Progenitor cell of endocrine pancreas (in vitro differentiated cells): ENCODE data around the gene CACNA1F. TPM values are rescaled to one million over a fixed set of nuclear protein-coding genes. Genes with fewer than 3 reads are reported as not detected.

Experiments
- DNase-seq: peaks from one replicate; pipeline ENCODE4 v3.0.0; 2021; ENCODE audit warnings: low spot score; ENCODE audit not compliant: unreplicated experiment
- H3K27ac Mint-ChIP-seq: 2 replicates; pipeline ENCODE4 v1.8.0; 2021; ENCODE audit warnings: mild to moderate bottlenecking, moderate library complexity, mixed read lengths
- H3K27me3 Mint-ChIP-seq: 2 replicates; pipeline ENCODE4 v1.8.0; 2021; ENCODE audit warnings: mixed read lengths
- H3K36me3 Mint-ChIP-seq: 2 replicates; pipeline ENCODE4 v1.8.0; 2022; ENCODE audit warnings: mixed read lengths; ENCODE audit not compliant: insufficient read depth
- H3K4me1 Mint-ChIP-seq: 2 replicates; pipeline ENCODE4 v1.8.0; 2021; ENCODE audit warnings: low read depth, mixed read lengths
- H3K4me3 Mint-ChIP-seq: 2 replicates; pipeline ENCODE4 v1.8.0; 2021; ENCODE audit warnings: low read depth, mild to moderate bottlenecking, moderate library complexity, mixed read lengths
- H3K9me3 Mint-ChIP-seq: 2 replicates; pipeline ENCODE4 v1.8.0; 2021; ENCODE audit warnings: low read depth, mixed read lengths
- CTCF ChIP-seq: fragments of 200-600 bp; sonication (generic); IDR thresholded peaks from one replicate; pipeline ENCODE4 v1.5.0; 2021; ENCODE audit warnings: antibody characterized with exemption, mild to moderate bottlenecking; ENCODE audit not compliant: unreplicated experiment
- total RNA-seq: library from RNA; stranded (reverse); gene quantifications from 2 replicates; pipeline ENCODE4 v1.2.1, GENCODE V29; 2021

The CACNA1F gene
- total RNA-seq, 1 donor from 2014 or later: 0.19 TPM

DNA sequence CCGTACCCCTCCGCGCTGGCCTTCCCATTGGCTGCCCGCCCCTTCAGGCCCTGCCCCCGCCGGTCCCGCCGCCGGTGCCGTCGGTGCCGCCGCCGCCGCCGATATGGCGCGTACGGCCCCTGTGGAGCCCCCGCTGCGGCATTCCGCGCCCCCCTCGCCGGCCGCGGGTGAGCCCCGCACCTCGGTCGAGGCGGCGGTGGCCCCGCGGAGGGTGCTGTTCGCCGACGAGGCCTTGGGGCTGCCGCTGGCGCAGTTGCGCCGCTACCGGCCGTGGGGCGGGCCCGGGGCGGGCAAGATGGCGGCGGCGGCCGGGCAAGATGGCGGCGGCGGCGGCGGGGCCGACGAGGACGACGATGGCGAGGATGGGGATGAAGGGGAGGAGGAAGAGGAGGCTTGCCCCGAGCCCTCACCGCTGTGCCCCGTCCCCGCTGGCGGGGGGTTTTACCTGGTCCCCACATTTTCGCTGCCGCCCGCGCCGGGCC lies 36.7 kb upstream of the CACNA1F start, which contains the start of gene PPP1R3F:
PPP1R3F (plus strand) TSS at position 27 of the 482 bp plus-strand sequence; CDS start at position 104, 77 bp downstream.
- H3K27me3 Mint-ChIP-seq: no peaks in the 10 kb centered on the region
- H3K9me3 Mint-ChIP-seq: peaks cover 17% of the 10 kb centered on the region
- DNase-seq: peak; percentile 78
- TF ChIP-seq CTCF: no peak
- H3K4me1 Mint-ChIP-seq: peaks cover 19% of the 10 kb centered on the region
- H3K36me3 Mint-ChIP-seq: peaks cover 7% of the 10 kb centered on the region
- peak within 1 kb of the TSS; percentile 100 for H3K27ac Mint-ChIP-seq
- H3K4me3 Mint-ChIP-seq: peak within 1 kb of the TSS; percentile 94

DNA sequence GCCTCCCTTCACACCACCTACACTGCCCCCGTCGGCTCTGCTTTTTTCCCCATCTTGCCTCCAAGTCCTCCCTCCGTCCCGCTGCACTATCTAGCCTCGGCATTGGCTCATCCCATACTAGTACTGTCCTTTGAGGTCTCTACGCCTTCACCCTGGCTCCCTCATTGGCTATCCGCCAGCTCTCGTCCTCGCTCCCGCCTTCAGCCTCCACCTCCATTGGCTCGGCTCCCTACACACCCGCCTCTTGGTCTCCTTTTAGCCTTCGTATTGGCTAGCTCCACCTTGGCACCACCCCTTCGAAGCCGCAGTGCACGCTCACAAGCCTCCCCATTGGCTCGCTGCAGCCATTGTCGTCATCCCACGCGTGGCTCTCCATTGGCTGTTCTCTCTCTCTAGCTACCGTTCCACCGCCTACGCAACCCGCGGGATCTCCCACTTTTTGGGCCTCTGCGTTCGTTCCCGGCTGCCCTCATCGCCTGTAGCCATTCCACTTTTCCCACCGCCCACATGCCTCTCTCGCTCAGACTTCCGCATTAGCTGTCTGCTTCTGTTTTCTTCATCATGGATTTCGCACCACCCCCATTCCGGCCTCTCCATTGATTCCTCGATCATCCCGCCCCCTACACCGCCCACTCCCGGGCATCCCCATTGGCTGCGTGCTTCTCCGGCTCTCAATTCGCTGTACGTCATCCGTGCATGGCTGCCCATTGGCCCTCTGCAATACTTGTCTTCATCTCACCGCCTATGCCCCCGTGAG lies 36.0 kb upstream of the CACNA1F start:
- TF ChIP-seq CTCF: no peak
- peaks cover 17% of the 10 kb centered on the region for H3K4me1 Mint-ChIP-seq
- H3K27ac Mint-ChIP-seq: peak overlapping the region; percentile 100
- H3K27me3 Mint-ChIP-seq: no peaks in the 10 kb centered on the region
- H3K36me3 Mint-ChIP-seq: peaks cover 5% of the 10 kb centered on the region
- H3K9me3 Mint-ChIP-seq: peaks cover 15% of the 10 kb centered on the region
- DNase-seq: peak; percentile 74
- H3K4me3 Mint-ChIP-seq: peak overlapping the region; percentile 94

GRCh38 chrX:49268702-49269009 lies 35.5 kb upstream of the CACNA1F start:
- DNase-seq: no peak
- TF ChIP-seq CTCF: no peak
- Mint-ChIP-seq H3K4me1 (peaks cover 17% of the 10 kb centered on the region), H3K27ac (peak overlapping the region; percentile 100), H3K4me3 (peak overlapping the region; percentile 94), H3K36me3 (peaks cover 5% of the 10 kb centered on the region), H3K9me3 (peaks cover 17% of the 10 kb centered on the region), H3K27me3 (no peaks in the 10 kb centered on the region)

- no peak for DNase-seq
- no peak overlapping the region for H3K4me3 Mint-ChIP-seq
- peaks cover 12% of the 10 kb centered on the region for H3K4me1 Mint-ChIP-seq
- H3K27ac Mint-ChIP-seq: no peak overlapping the region
- H3K27me3 Mint-ChIP-seq: no peaks in the 10 kb centered on the region
- no peak for TF ChIP-seq CTCF
- H3K9me3 Mint-ChIP-seq: peaks cover 32% of the 10 kb centered on the region
- H3K36me3 Mint-ChIP-seq: peaks cover 5% of the 10 kb centered on the region
Measured at GRCh38 chrX:49266523-49267445, 33.6 kb upstream of the CACNA1F start.

DNA sequence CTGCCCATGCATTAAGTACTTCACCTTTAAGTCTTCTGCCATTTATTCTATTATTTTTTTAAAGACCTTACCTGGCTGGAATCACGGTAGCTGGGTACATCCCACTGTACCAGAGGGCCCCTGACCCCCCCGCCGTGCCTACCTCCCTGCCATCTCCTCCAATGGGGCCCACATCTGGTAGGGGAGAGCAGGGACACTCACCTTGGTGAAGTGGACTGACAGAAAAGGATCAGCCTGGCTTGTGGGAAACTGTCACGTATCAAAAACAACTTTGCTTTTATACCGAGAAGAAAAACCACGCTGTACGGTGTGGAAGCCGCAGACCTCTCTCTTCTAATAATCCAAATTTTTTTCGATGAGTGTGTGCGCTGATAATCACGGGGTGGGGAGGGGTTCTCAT lies 31.3 kb upstream of the CACNA1F start, which contains the start of gene FOXP3:
FOXP3 (minus strand) TSS at position 251 of the 400 bp plus-strand sequence. CDS start 6,205 bp downstream, outside the sequence.
- Mint-ChIP-seq H3K36me3 (no peaks in the 10 kb centered on the region), H3K27me3 (no peaks in the 10 kb centered on the region), H3K9me3 (peaks cover 31% of the 10 kb centered on the region), H3K27ac (no peak within 1 kb of the TSS), H3K4me1 (peaks cover 5% of the 10 kb centered on the region), H3K4me3 (no peak within 1 kb of the TSS)
- no peak for TF ChIP-seq CTCF
- DNase-seq: no peak
